HG03354 (cell line): ENCODE results near the gene TBC1D12.
"Not testable (repeated sequence)": the region's sequence is repeated elsewhere in the genome, so short reads cannot be mapped to it uniquely, and the experiment has no call there.

Source experiments
- ATAC-seq: cut with Tn5 transposase; IDR thresholded peaks from one replicate; pipeline ENCODE4 v1.9.1; 2021; ENCODE audit warnings: mild to moderate bottlenecking; ENCODE audit not compliant: unreplicated experiment, poor library complexity, severe bottlenecking

The TBC1D12 gene

GRCh38 chr10:94402204-94402842, at the start of gene TBC1D12:
Gene TBC1D12, plus strand, starts transcription at chr10:94402541. Its CDS starts 73 bp downstream, at chr10:94402614.
- peak; percentile 75 for ATAC-seq

DNA sequence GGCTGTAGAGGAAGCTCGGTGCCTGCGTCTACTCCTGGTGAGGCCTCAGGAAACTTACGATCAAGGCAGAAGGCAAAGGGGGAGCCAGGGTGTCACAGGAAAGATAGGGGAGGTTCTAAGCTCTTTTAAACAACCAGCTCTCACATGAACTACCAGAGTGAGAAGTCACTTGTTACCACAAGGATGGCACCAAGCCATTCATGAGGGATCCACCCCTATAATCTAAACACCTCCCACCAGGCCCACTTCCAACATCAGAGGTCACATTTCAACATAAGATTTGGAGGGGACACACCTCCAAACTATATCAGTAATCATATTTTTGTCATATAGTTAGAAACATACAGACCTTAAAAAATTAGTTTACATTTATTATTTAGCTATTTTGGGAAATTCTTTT, 49.0 kb upstream of the TBC1D12 start:
- no peak for ATAC-seq

GRCh38 chr10:94355841-94356240, 46.5 kb upstream of the TBC1D12 start:
- no peak for ATAC-seq

GRCh38 chr10:94357193-94357592, 45.1 kb upstream of the TBC1D12 start:
- ATAC-seq, result no peak

DNA sequence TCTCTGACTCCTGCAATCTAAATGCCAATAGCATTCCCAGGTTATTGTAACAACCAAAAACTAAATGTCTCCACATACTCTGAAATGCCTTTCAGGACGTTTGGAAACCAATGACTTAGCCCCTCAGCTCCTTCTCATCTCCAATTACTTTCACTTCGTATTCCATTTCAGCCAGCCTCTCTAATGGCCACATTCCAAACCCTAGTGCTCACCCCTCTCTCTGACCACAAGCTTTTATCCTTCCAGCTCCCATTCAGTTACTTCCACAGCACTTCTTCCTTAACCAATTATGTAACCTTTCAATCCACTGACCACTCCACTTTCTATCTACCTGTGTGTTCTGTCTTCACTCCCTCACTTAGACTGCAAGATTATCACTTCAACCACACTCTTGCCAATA, 43.9 kb upstream of the TBC1D12 start:
- no peak for ATAC-seq

- no peak for ATAC-seq
Measured at GRCh38 chr10:94361171-94361794, 41.1 kb upstream of the TBC1D12 start.

DNA sequence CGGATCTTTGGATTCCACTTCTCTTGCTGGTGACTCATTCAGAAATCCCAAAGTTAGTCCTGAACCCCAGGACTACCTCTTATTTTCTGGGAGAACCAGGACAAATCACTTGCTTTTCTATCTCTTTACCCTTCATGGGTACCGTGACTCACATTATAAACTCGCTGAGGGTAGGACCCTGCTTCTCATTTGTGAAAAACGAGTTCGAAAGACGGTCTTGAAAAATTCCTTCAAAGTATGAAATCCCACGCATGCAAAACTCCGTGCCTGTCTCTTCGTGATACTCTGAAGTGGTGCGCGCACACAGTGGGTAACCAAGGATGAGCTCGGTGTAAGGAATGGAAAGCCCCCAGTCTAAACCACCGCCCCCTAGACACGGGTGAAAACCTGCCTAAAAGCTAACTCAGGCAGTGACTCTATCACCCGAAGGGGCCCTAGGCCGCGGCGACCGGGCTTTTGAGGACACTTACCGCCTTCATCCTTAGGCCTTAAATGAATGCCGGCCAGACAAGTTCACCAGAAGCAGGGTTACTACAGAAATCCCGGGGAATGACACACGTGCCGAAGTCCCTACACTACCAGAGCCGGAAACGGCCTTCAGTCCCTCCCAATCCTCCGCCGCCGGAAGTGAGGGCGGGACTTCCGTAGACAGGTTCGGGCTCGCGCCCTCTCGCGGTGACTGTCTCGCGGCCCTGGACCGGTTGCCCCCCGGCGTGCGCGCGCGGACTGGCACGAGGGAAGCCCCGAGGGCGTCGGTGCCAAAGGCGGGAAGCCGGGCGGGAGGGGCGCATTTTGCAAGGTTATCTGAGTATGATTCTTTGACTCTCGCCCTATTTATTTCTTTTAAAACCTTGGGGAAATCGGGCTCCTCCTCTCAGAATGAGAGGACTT, 39.7 kb upstream of the TBC1D12 start, which contains the start of gene NOC3L:
Gene NOC3L (minus strand): TSS at position 580 of the 891 bp plus-strand sequence. CDS start 101 bp downstream, at position 479.
- peak; percentile 99 for ATAC-seq

- peak; percentile 22 for ATAC-seq
Measured at GRCh38 chr10:94363251-94363565, 39.1 kb upstream of the TBC1D12 start.

DNA sequence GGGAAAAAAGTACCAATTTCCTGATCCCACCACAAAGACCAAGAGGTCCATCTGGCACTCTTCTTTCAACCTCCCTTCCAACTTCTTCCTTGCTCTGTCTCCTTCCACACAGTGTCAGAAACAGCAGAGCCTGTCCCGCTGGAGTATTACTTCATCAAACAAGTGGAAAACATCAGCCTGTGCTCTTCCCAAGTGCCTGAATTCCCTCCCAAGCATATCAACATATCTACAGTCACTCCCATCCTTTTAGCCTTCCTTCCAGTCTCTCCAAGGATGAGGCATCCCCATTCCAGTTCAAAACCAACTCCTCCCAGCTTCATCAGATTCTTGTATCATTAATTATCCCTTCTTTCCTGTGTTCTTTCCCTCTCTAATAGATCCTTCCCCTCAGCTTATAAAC, 37.9 kb upstream of the TBC1D12 start:
- no peak for ATAC-seq

GRCh38 chr10:94366382-94366781, 36.0 kb upstream of the TBC1D12 start:
- ATAC-seq, result no peak

- no peak for ATAC-seq
Measured at GRCh38 chr10:94370501-94370900, 31.8 kb upstream of the TBC1D12 start.

- ATAC-seq, result no peak
Measured at GRCh38 chr10:94375374-94375773, 27.0 kb upstream of the TBC1D12 start.

- ATAC-seq, result no peak
Measured at GRCh38 chr10:94376865-94377264, 25.5 kb upstream of the TBC1D12 start.

DNA sequence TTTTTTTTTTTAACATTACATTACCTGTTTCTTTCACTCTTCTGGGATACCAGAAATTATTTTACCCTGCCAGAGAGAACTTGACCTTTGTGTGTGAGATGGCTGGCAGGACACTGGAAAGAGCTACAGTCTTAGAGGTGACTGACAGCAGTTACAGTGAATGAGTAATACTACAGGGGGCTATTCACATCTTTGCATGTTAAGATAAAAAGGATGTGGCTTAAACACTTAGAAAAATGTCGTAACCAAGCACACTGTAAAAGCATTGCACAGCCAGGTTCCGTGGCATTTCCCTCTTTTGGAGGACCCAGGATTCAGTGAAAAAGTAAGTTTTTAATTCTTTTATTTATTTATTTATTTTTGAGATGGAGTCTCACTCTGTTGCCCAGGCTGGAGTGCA, 18.8 kb upstream of the TBC1D12 start:
- no peak for ATAC-seq

DNA sequence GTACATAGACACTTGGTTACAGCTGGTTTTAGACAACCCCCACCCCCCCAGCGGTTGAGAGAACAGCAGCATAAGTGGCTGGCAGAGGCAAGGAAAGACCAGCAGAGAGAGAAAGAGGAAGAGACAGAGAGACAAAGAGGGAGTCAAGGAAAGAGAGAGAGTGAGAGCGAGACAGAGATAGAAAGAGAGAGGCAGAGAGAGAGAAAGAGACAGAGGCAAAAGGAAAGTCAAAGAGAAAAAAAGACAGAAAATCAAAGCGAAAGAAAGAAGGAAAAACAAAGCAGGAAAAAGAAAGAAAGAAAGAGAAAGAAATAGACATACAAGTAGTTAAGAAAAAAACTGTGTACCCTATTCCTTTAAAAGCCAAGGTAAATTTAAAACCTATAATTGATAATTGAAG, 16.6 kb upstream of the TBC1D12 start:
- ATAC-seq, result not testable (repeated sequence)

DNA sequence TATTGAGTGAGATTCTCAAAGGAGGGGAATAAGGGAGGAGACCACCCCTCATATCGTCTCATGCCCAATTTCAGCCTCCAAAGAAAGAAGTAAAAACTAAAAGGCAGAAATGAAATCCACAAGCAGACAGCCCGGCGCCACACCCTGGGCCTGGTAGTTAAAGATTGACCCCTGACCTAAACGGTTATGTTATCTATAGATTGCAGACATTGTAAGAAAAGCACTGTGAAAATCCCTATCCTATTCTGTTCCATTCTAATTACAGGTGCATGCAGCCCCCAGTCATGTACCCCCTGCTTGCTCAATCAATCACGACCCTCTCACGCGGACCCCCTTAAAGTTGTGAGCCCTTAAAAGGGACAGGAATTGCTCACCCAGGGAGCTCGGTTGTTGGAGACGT, 10.2 kb upstream of the TBC1D12 start:
- not testable (repeated sequence) for ATAC-seq

DNA sequence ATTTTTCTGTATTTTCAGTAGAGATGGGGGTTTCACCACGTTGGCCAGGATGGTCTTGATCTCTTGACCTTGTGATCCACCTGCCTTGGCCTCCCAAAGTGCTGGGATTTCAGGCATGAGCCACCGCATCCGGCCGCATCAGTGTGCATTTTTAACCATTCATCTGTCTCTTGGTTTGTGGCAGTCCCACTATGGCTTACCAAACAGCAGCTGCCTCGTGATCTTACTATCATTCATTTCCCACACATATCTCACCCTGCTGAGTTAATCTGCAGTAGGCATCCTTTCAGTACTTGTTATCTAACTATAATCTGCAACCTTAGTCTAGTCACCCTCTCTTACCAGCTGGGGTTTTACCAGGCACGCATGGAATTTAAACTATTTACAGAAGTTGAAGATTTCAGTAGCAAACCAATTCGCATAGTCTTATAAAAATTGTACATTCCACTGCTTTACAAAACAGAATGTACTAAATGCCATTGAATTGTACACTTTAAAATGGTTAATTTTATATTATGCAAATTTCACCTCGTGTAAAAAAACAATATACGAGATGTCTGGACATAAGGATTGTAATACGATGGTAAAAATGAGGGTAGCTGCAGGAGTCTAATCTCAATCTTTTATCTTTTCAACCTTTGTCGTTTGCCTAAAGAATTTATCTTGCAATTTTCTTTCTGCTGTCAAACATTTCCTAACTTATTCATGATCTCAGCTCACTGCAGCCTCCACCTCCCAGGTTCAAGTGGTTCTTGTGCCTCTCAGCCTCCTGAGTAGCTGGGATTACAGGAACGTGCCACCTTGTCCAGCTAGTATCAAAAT, 4.6 kb upstream of the TBC1D12 start:
- no peak for ATAC-seq

GRCh38 chr10:94398762-94399161, 3.6 kb upstream of the TBC1D12 start:
- ATAC-seq, result no peak

DNA sequence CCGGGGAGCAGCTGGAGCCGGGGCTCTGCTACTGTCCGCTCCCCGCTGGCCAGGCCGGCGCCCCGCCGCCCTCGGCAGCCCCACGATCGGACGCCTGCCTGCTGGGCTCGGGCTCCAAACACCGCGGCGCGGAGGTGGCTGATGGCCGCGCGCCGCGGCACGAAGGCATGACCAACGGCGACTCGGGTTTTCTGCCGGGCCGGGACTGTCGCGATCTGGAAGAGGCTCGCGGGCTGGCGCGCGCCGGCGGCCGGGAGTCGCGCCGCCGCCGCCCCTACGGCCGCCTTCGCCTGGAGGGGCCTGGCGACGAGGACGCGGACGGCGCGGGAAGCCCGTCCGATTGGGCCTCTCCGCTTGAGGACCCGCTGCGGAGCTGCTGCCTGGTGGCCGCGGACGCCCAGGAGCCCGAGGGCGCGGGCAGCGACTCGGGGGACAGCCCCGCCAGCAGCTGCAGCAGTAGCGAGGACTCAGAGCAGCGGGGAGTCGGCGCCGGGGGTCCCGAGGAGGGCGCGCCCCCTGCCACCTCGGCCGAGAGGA, 570 bp downstream of the TBC1D12 start:
- peak; percentile 36 for ATAC-seq
